ENCODE data around the gene TMEM154. TPM values are rescaled to one million over a fixed set of nuclear protein-coding genes. Genes with fewer than 3 reads are reported as not detected.
A peak's percentile ranks its signal among the peaks of the same experiment; 100 is the strongest.

The TMEM154 gene
- polyA plus RNA-seq, 3 donors: 24.7 to 157 (median 117) TPM

DNA sequence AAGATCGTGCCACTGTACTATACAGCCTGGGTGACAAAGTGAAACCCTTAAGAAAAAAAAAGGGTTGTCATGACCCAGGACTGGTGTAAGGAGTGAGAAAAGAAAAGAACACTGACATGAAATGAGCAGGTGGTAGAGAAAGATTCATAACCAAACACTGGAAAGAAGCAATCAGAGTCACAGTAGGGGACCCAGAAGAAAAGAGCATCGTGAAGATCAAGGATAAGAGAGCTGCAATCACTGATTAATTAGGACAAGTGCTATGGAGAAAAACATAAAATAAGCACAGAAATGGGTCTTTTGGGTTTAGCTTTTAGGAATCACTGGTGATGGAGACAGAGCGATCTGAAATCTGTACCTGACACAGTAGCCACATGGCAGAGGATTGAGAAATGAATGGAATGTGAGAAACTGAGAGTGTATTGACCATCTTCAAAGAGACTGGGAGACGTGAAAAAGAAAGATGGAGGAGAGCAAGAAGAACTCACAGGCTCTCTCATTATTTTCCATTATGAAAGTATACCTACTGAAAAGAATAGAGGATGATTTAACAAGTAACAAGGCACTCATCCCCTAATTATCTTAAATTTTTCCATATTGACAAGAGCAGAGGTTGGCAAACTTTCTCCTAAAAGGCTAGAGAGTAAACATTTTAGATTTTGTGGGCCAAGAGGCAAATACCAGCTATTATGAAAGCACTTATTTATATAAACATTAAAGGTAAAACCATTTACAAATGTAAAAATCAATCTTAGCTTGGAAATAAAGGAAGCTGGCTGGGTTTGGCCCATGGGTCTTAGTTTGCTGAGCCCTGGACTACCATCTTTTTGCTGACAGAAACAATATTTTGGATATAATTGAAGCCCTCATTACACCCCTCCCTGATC, 7.3 kb downstream of the TMEM154 start:
- no peak overlapping the region for H2AFZ ChIP-seq (ENCODE audit: insufficient read depth, low read depth, low read length, poor library complexity, severe bottlenecking)
- WGBS (ENCODE audit: insufficient coverage): 100% methylated on average over 3 of the region's 4 CpGs
- no peak overlapping the region for H3K4me3 Mint-ChIP-seq
- H3K4me3 ChIP-seq (replicated peaks in 1 of 3; ENCODE audit: low read depth in 2 of 3, low read length in 3 of 3): no peak overlapping the region
- H3K4me2 ChIP-seq (replicated peaks; ENCODE audit: extremely low read depth, low read length, poor library complexity, severe bottlenecking): no peak overlapping the region
- peaks cover 18 to 23% of the 10 kb centered on the region in 2 donors for H3K4me1 ChIP-seq (ENCODE audit: control insufficient read depth in 1 of 2, insufficient read depth in 2 of 2, low read length in 2 of 2)
- peaks cover 87% of the 10 kb centered on the region for H4K20me1 ChIP-seq (ENCODE audit: insufficient read depth, low read length)
- no peak for DNase-seq
- peaks cover 89% of the 10 kb centered on the region for H3K79me2 ChIP-seq (ENCODE audit: insufficient read depth, low read length)
- H3K4me1 Mint-ChIP-seq: peaks cover 33% of the 10 kb centered on the region
- H3K9ac ChIP-seq (ENCODE audit: insufficient read depth, low read length, poor library complexity, severe bottlenecking): no peak overlapping the region
- no peak overlapping the region for H3K27ac ChIP-seq (ENCODE audit: low read depth in 1 of 2, low read length in 2 of 2)
- peaks cover 13 to 48% of the 10 kb centered on the region in 2 donors for H3K36me3 ChIP-seq (replicated peaks in 1 of 2; ENCODE audit: control insufficient read depth in 1 of 2, insufficient read depth in 2 of 2, low read length in 2 of 2)
- intact Hi-C loops (cut with micrococcal nuclease): no loop called here
- peaks cover 63 to 64% of the 10 kb centered on the region in 2 donors for H3K36me3 Mint-ChIP-seq
- no peaks in the 10 kb centered on the region for H3K9me3 ChIP-seq (replicated peaks in 1 of 2; ENCODE audit: control insufficient read depth in 1 of 2, insufficient read depth in 1 of 2, low read length in 2 of 2)
- H3K27me3 ChIP-seq (ENCODE audit: control insufficient read depth in 2 of 2, insufficient read depth in 2 of 2, low read length in 2 of 2): no peaks in the 10 kb centered on the region
- no peaks in the 10 kb centered on the region for H3K9me3 Mint-ChIP-seq
- H3K27ac Mint-ChIP-seq: peak overlapping the region in 3 of 7 donors; percentile 11 to 48 (median 17)
- H3K27me3 Mint-ChIP-seq (ENCODE audit: low read depth in 3 of 3): no peaks in the 10 kb centered on the region
- TF ChIP-seq CTCF (IDR thresholded peaks at IDR 0.05): no peak

GRCh38 chr4:152668338-152668964, 11.3 kb downstream of the TMEM154 start:
- H3K4me1 Mint-ChIP-seq: peaks cover 29% of the 10 kb centered on the region
- intact Hi-C loops (cut with micrococcal nuclease): no loop called here
- WGBS (ENCODE audit: insufficient coverage): 94% methylated on average over 8 of the region's 11 CpGs
- Histone ChIP-seq H3K9ac (ENCODE audit: insufficient read depth, low read length, poor library complexity, severe bottlenecking) (no peak overlapping the region), H3K9me3 (replicated peaks in 1 of 2; ENCODE audit: control insufficient read depth in 1 of 2, insufficient read depth in 1 of 2, low read length in 2 of 2) (no peaks in the 10 kb centered on the region), H4K20me1 (ENCODE audit: insufficient read depth, low read length) (peaks cover 47% of the 10 kb centered on the region), H3K27ac (ENCODE audit: low read depth in 1 of 2, low read length in 2 of 2) (no peak overlapping the region), H3K36me3 (replicated peaks in 1 of 2; ENCODE audit: control insufficient read depth in 1 of 2, insufficient read depth in 2 of 2, low read length in 2 of 2) (peaks cover 12 to 50% of the 10 kb centered on the region in 2 donors), H3K4me1 (ENCODE audit: control insufficient read depth in 1 of 2, insufficient read depth in 2 of 2, low read length in 2 of 2) (peaks cover 19 to 20% of the 10 kb centered on the region in 2 donors), H3K27me3 (ENCODE audit: control insufficient read depth in 2 of 2, insufficient read depth in 2 of 2, low read length in 2 of 2) (no peaks in the 10 kb centered on the region), H3K79me2 (ENCODE audit: insufficient read depth, low read length) (peaks cover 80% of the 10 kb centered on the region), H3K4me2 (replicated peaks; ENCODE audit: extremely low read depth, low read length, poor library complexity, severe bottlenecking) (no peak overlapping the region), H2AFZ (ENCODE audit: insufficient read depth, low read depth, low read length, poor library complexity, severe bottlenecking) (no peak overlapping the region), H3K4me3 (replicated peaks in 1 of 3; ENCODE audit: low read depth in 2 of 3, low read length in 3 of 3) (no peak overlapping the region)
- no peak for DNase-seq
- H3K36me3 Mint-ChIP-seq: peaks cover 44 to 54% of the 10 kb centered on the region in 2 donors
- peaks cover 0 to 3% (median 0%) of the 10 kb centered on the region in 7 donors for H3K9me3 Mint-ChIP-seq
- H3K27ac Mint-ChIP-seq: peak overlapping the region in 3 of 7 donors; percentile 26 to 44 (median 43)
- H3K4me3 Mint-ChIP-seq: no peak overlapping the region
- TF ChIP-seq CTCF (IDR thresholded peaks at IDR 0.05): no peak
- no peaks in the 10 kb centered on the region for H3K27me3 Mint-ChIP-seq (ENCODE audit: low read depth in 3 of 3)
